ENCODE data around the gene MAN2C1.
A peak's percentile ranks its signal among the peaks of the same experiment; 100 is the strongest.

Gene MAN2C1

GRCh38 chr15:75358771-75359536 is 9.5 kb downstream of the MAN2C1 start:
- no peak for TF ChIP-seq CTCF (conservative IDR thresholded peaks at IDR 0.05; ENCODE audit: low read depth)
- DNase-seq (ENCODE audit: low spot score), result no peak
- CTCF ChIA-PET, result no interaction called here
- POLR2A ChIA-PET (ENCODE audit: low non-redundant PET), result interaction anchor here (0.6 kb wide), 1 partner anchor 812 kb away, joined by 4 read pairs; no protein-coding TSS in a partner anchor
- H3K27ac ChIP-seq, result peak overlapping the region; percentile 13; the same call in 1 of the 2 replicates

- TF ChIP-seq CTCF (conservative IDR thresholded peaks at IDR 0.05; ENCODE audit: low read depth), result no peak
- ChIA-PET CTCF (no interaction called here), POLR2A (ENCODE audit: low non-redundant PET) (no interaction called here)
- H3K27ac ChIP-seq, result 0 out of 2 replicates have a peak overlapping the region, but pooled peaks have one; percentile 7
- no peak for DNase-seq (ENCODE audit: low spot score)
These were observed 10.3 kb downstream of the MAN2C1 start for GRCh38 chr15:75357976-75358673.

DNA sequence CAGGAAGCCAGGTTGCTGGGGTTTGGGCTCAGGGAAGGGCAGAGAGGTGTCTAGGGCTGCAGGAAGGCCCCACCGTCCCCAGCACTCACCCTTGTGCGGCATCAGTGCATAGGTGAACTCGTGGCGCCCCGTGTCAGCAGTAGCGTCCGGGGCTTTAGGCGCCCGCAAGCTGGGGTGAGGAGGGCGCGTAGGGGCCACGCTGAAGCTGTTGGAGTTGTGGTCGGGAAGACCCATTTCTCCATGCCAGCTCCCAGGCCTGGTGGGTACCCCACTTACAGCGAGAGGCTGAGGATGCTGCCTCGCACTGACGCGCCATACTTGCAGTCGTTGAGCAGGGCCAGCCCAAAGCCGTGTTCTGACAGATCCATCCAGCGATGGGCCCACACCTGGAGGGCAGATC is 11.9 kb downstream of the MAN2C1 start:
- DNase-seq (ENCODE audit: low spot score), result no peak
- CTCF ChIA-PET, result interaction anchor here (1.0 kb wide), 1 partner anchor 11 kb away, joined by 4 read pairs; no protein-coding TSS in a partner anchor
- no peak overlapping the region for H3K27ac ChIP-seq
- TF ChIP-seq CTCF (conservative IDR thresholded peaks at IDR 0.05; ENCODE audit: low read depth), result no peak
- POLR2A ChIA-PET (ENCODE audit: low non-redundant PET), result no interaction called here

DNA sequence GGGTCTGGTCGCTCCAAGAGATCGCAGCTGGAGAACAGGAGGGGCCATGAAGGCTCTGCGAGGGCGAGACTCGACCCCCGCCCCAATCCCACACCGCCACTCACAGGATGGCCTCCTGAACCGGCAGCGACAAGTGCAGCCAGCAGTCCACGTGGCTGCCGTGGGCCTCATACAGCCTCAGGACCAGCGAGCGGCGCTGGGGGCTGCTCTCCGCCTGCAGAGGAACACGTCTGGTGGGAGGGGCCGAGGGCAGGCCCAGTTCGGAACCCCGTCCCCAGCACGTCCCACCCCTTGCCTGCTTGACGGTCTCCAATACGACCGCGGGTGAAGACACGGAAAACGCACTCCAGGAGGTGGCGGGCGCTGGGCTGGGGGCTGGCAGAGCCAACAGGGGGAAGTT is 12.4 kb downstream of the MAN2C1 start:
- TF ChIP-seq CTCF (conservative IDR thresholded peaks at IDR 0.05; ENCODE audit: low read depth), result no peak
- ChIA-PET POLR2A (ENCODE audit: low non-redundant PET) (no interaction called here), CTCF (interaction anchor here (1.0 kb wide), 1 partner anchor 11 kb away, joined by 4 read pairs; no protein-coding TSS in a partner anchor)
- peak overlapping the region; percentile 28; the same call in 1 of the 2 replicates for H3K27ac ChIP-seq
- no peak for DNase-seq (ENCODE audit: low spot score)

- peak overlapping the region; percentile 28 for H3K27ac ChIP-seq
- no peak for DNase-seq (ENCODE audit: low spot score)
- ChIA-PET POLR2A (ENCODE audit: low non-redundant PET) (no interaction called here), CTCF (interaction anchor here (0.6 to 2.7 kb wide), 2 partner anchors 12 kb away, joined by 3 to 12 read pairs; no protein-coding TSS in a partner anchor)
- no peak for TF ChIP-seq CTCF (conservative IDR thresholded peaks at IDR 0.05; ENCODE audit: low read depth)
These were observed 13.0 kb downstream of the MAN2C1 start for GRCh38 chr15:75355369-75355768.

GRCh38 chr15:75354454-75354853 is 14.0 kb downstream of the MAN2C1 start:
- peak overlapping the region; percentile 28 for H3K27ac ChIP-seq
- ChIA-PET POLR2A (ENCODE audit: low non-redundant PET) (no interaction called here), CTCF (interaction anchor here (2.7 kb wide), 1 partner anchor 13 kb away, joined by 12 read pairs; no protein-coding TSS in a partner anchor)
- no peak for TF ChIP-seq CTCF (conservative IDR thresholded peaks at IDR 0.05; ENCODE audit: low read depth)
- DNase-seq (ENCODE audit: low spot score), result no peak

Data from RWPE1 (cell line).